Nephron progenitor cell (in vitro differentiated cells): ENCODE measurements around the gene ARID1B.

Experiments used
- DNase-seq: peaks from one replicate; pipeline ENCODE4 v3.0.0; 2021
- H3K27ac Mint-ChIP-seq: 2 replicates; pipeline ENCODE4 v1.8.0; 2021; ENCODE audit warnings: mild to moderate bottlenecking, moderate library complexity, mixed read lengths
- H3K27me3 Mint-ChIP-seq: 2 replicates; pipeline ENCODE4 v1.8.0; 2021; ENCODE audit warnings: mild to moderate bottlenecking, low read depth, mixed read lengths; ENCODE audit not compliant: poor library complexity
- H3K36me3 Mint-ChIP-seq: 2 replicates; pipeline ENCODE4 v1.8.0; 2021; ENCODE audit warnings: low read depth, mixed read lengths
- H3K4me1 Mint-ChIP-seq: 2 replicates; pipeline ENCODE4 v1.8.0; 2021; ENCODE audit warnings: mixed read lengths
- H3K4me3 Mint-ChIP-seq: 2 replicates; pipeline ENCODE4 v1.8.0; 2021; ENCODE audit warnings: mild to moderate bottlenecking, moderate library complexity, mixed read lengths
- H3K9me3 Mint-ChIP-seq: 2 replicates; pipeline ENCODE4 v1.8.0; 2021; ENCODE audit warnings: mild to moderate bottlenecking, moderate library complexity, mixed read lengths
- CTCF ChIP-seq: fragments of 200-600 bp; sonication (generic); IDR thresholded peaks from 2 replicates; pipeline ENCODE4 v1.5.0; 2021; ENCODE audit warnings: antibody characterized with exemption

ARID1B gene

GRCh38 chr6:156876302-156876701, 99.1 kb downstream of the ARID1B start:
- TF ChIP-seq CTCF: no peak
- Mint-ChIP-seq H3K36me3 (peaks cover 10% of the 10 kb centered on the region), H3K4me1 (peaks cover 63% of the 10 kb centered on the region), H3K9me3 (no peaks in the 10 kb centered on the region), H3K27ac (no peak overlapping the region), H3K4me3 (no peak overlapping the region), H3K27me3 (no peaks in the 10 kb centered on the region)
- no peak for DNase-seq

GRCh38 chr6:156877126-156877863, 100.1 kb downstream of the ARID1B start:
- H3K27ac Mint-ChIP-seq: no peak overlapping the region
- H3K4me1 Mint-ChIP-seq: peaks cover 67% of the 10 kb centered on the region
- H3K9me3 Mint-ChIP-seq: no peaks in the 10 kb centered on the region

GRCh38 chr6:156878681-156879080, 101.5 kb downstream of the ARID1B start:
- peaks cover 10% of the 10 kb centered on the region for H3K36me3 Mint-ChIP-seq
- no peak for DNase-seq
- H3K27ac Mint-ChIP-seq: peak overlapping the region; percentile 51
- no peak overlapping the region for H3K4me3 Mint-ChIP-seq
- TF ChIP-seq CTCF: no peak
- H3K4me1 Mint-ChIP-seq: peaks cover 67% of the 10 kb centered on the region
- no peaks in the 10 kb centered on the region for H3K9me3 Mint-ChIP-seq
- H3K27me3 Mint-ChIP-seq: no peaks in the 10 kb centered on the region

More at GRCh38 chr6:156877126-156877863, 100.1 kb downstream of the ARID1B start:
- no peaks in the 10 kb centered on the region for H3K27me3 Mint-ChIP-seq
- no peak for DNase-seq
- peaks cover 10% of the 10 kb centered on the region for H3K36me3 Mint-ChIP-seq
- H3K4me3 Mint-ChIP-seq: no peak overlapping the region
- TF ChIP-seq CTCF: no peak

- no peaks in the 10 kb centered on the region for H3K9me3 Mint-ChIP-seq
- DNase-seq: no peak
- H3K4me3 Mint-ChIP-seq: no peak overlapping the region
- peak overlapping the region; percentile 31 for H3K27ac Mint-ChIP-seq
- peaks cover 10% of the 10 kb centered on the region for H3K36me3 Mint-ChIP-seq
- no peak for TF ChIP-seq CTCF
- peaks cover 64% of the 10 kb centered on the region for H3K4me1 Mint-ChIP-seq
- no peaks in the 10 kb centered on the region for H3K27me3 Mint-ChIP-seq
These were observed 102.0 kb downstream of the ARID1B start for GRCh38 chr6:156879186-156879585.

GRCh38 chr6:156879591-156879990, 102.4 kb downstream of the ARID1B start:
- H3K4me1 Mint-ChIP-seq: peaks cover 61% of the 10 kb centered on the region
- H3K4me3 Mint-ChIP-seq: no peak overlapping the region
- no peak for DNase-seq
- no peaks in the 10 kb centered on the region for H3K9me3 Mint-ChIP-seq
- peaks cover 10% of the 10 kb centered on the region for H3K36me3 Mint-ChIP-seq
- H3K27ac Mint-ChIP-seq: peak overlapping the region; percentile 90
- H3K27me3 Mint-ChIP-seq: no peaks in the 10 kb centered on the region
- no peak for TF ChIP-seq CTCF

- Mint-ChIP-seq H3K36me3 (peaks cover 10% of the 10 kb centered on the region), H3K9me3 (no peaks in the 10 kb centered on the region), H3K4me1 (peaks cover 59% of the 10 kb centered on the region), H3K27ac (no peak overlapping the region), H3K4me3 (no peak overlapping the region), H3K27me3 (no peaks in the 10 kb centered on the region)
- no peak for DNase-seq
- no peak for TF ChIP-seq CTCF
These were observed 103.7 kb downstream of the ARID1B start for GRCh38 chr6:156880913-156881312.
